ENCODE results near the gene KLHDC10. TPM values are rescaled to one million over a fixed set of nuclear protein-coding genes. Genes with fewer than 3 reads are reported as not detected.
A peak's percentile ranks its signal among the peaks of the same experiment; 100 is the strongest.

The KLHDC10 gene
- total RNA-seq, 1 donor from 2014 or later = 12.6 TPM

DNA sequence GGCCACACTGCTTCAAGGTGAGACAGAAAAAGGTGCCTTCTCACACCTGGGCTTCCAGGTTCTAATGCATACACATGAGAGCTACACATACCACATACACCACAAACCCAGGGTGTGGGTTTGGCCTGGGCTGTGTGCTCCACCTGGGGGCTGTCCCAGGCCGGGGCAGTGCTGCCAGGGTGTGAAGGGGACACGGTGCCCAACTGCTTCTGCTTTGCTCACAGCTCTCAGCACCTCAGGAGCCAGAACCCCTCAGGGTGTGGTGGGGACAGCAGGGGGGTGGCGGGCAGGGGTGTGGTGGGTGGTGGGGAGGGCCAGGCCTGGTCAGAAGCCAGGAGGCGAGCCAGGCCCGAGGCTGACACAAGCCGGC, 83.8 kb downstream of the KLHDC10 start:
- TF ChIP-seq, protein P1, sequence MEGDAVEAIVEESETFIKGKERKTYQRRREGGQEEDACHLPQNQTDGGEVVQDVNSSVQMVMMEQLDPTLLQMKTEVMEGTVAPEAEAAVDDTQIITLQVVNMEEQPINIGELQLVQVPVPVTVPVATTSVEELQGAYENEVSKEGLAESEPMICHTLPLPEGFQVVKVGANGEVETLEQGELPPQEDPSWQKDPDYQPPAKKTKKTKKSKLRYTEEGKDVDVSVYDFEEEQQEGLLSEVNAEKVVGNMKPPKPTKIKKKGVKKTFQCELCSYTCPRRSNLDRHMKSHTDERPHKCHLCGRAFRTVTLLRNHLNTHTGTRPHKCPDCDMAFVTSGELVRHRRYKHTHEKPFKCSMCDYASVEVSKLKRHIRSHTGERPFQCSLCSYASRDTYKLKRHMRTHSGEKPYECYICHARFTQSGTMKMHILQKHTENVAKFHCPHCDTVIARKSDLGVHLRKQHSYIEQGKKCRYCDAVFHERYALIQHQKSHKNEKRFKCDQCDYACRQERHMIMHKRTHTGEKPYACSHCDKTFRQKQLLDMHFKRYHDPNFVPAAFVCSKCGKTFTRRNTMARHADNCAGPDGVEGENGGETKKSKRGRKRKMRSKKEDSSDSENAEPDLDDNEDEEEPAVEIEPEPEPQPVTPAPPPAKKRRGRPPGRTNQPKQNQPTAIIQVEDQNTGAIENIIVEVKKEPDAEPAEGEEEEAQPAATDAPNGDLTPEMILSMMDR (conservative IDR thresholded peaks at IDR 0.05; ENCODE audit: low read depth, low read length) = no peak
- no peak overlapping the region for H3K4me3 ChIP-seq (ENCODE audit: low read depth, low read length)
- DNase-seq (ENCODE audit: low read depth) = no peak

DNA sequence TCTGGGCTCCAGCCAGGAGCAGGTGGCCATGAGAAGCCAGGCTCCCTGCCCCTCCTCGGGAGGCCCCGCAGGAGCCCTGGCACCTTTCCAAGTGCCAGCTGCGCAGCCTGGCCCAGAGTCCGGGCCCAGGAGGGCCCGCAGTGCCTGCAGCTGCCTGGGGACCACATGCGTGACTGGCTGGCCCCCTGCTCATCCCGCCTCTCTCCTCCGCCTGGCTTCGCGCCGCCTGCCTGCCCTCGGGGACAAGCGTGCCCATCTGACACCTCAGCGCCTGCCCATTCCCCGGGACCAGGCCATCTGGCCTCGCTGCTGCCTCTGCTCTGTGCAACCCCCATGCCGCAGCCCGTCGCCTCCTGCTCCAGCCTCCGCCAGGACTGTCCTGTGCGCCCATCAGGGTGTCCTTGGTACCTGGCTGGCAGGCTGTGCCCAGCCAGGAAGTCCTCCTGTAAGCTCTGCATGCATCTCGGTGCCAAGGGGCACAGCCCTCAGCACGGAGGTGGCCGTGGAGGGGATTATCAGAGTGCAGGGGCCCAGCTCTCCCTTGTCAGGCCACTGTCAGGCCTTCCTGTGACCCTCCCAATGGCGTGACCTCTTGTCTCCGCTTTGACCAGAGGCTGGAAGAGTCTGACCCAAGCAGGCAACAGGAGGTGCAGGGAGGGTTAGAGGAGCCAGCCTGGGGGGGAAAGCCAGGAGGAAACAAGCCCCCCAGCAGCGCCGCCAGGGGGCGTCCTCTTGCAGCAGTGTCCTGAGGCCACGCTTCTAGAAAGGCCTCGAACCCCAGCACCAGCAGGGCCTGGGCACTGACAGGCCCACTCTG, 84.4 kb downstream of the KLHDC10 start:
- TF ChIP-seq, protein P1 (conservative IDR thresholded peaks at IDR 0.05; ENCODE audit: low read depth, low read length) = peak; percentile 31
- no peak overlapping the region for H3K4me3 ChIP-seq (ENCODE audit: low read depth, low read length)
- DNase-seq (ENCODE audit: low read depth) = no peak

- DNase-seq (ENCODE audit: low read depth) = no peak
- TF ChIP-seq, protein P1 (conservative IDR thresholded peaks at IDR 0.05; ENCODE audit: low read depth, low read length) = no peak
- no peak overlapping the region for H3K4me3 ChIP-seq (ENCODE audit: low read depth, low read length)
These were observed 85.8 kb downstream of the KLHDC10 start for GRCh38 chr7:130156140-130156539.

DNA sequence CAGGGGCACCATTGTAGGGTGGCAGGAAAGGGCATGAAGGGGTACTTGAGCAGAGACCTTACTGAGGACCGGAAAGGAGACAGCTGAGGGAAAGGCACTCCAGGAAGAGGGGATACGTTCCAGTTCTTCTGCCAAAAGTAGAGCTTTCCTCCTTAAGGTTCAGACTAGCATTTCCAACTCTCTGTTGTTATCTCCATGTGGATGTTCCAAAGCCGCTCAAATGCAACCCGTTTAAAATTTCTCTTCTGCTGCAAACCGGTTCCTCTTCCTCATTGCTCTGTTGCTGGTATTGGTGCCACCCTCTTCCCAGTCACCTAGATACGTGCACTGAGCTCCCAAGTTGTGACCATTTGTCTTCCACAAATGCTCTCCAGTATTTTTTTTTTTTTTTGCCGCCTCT, 87.4 kb downstream of the KLHDC10 start:
- DNase-seq (ENCODE audit: low read depth) = no peak
- H3K4me3 ChIP-seq (ENCODE audit: low read depth, low read length) = no peak overlapping the region
- TF ChIP-seq, protein P1 (conservative IDR thresholded peaks at IDR 0.05; ENCODE audit: low read depth, low read length) = no peak

- DNase-seq (ENCODE audit: low read depth) = no peak
- TF ChIP-seq, protein P1 (conservative IDR thresholded peaks at IDR 0.05; ENCODE audit: low read depth, low read length) = no peak
- no peak overlapping the region for H3K4me3 ChIP-seq (ENCODE audit: low read depth, low read length)
These were observed 89.7 kb downstream of the KLHDC10 start for GRCh38 chr7:130160023-130160422.

DNA sequence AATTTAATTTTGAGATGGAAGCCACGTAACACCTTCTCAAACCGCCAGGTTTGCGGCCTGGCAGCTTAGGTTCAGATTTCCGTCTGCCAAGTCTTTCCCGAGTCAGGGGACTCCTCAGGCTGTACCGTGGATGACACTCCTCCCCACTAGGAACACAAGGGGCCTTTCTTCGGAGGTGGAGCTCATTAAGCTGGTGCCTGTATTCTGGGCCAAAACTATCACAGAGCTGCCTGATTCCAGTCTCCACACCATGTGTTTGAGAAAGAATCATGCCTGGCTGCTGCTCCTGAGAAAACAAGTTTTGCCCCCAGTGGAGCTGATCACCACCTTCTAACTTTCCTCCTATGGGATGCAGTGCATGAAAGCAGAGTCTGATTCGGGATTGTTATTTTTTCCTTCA, 90.1 kb downstream of the KLHDC10 start:
- DNase-seq (ENCODE audit: low read depth) = no peak
- H3K4me3 ChIP-seq (ENCODE audit: low read depth, low read length) = no peak overlapping the region
- TF ChIP-seq, protein P1 (conservative IDR thresholded peaks at IDR 0.05; ENCODE audit: low read depth, low read length) = no peak

DNA sequence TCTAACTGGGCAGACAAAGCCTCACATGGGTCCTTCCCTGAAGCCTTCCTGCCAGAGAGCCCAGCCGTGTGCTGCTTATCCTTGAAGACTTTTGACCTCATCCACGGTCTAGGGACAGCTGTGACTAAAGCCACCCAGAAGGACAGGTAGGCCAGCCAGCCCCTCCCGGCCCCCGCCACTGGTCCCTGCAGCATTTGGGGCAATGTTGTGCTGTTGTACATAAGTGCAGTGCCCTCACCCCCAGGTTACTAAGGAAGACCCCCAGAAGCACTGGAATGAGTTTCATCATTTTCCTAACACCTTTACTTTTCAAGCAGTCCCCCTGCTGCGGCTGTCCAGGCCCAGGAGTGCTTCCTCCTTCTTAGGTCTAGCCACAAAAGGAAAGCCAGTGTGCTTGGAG, 91.9 kb downstream of the KLHDC10 start:
- no peak for DNase-seq (ENCODE audit: low read depth)
- TF ChIP-seq, protein P1 (conservative IDR thresholded peaks at IDR 0.05; ENCODE audit: low read depth, low read length) = no peak
- no peak overlapping the region for H3K4me3 ChIP-seq (ENCODE audit: low read depth, low read length)
